Trophoblast cell (in vitro differentiated cells and primary cell): ENCODE data around the gene CELSR2.

Experiments
- DNase-seq, 2 donors: peaks; one replicate each; pipeline ENCODE4 v3.0.0-alpha.2; 2016
- H2AFZ ChIP-seq: 2 replicates; pipeline ENCODE4 v1.6.1; 2013; ENCODE audit warnings: low read length, moderate library complexity, mild to moderate bottlenecking; ENCODE audit not compliant: insufficient read depth, poor library complexity
- H2AK5ac ChIP-seq: 2 replicates; pipeline ENCODE4 v1.6.1; 2013; ENCODE audit warnings: mild to moderate bottlenecking, low read length
- H2BK120ac ChIP-seq: 2 replicates; pipeline ENCODE4 v1.6.1; 2013; ENCODE audit warnings: low read length, mild to moderate bottlenecking, moderate library complexity; ENCODE audit not compliant: insufficient read depth, poor library complexity
- H2BK12ac ChIP-seq: 2 replicates; pipeline ENCODE4 v1.6.1; 2013; ENCODE audit warnings: mild to moderate bottlenecking, low read length, moderate library complexity
- H2BK5ac ChIP-seq: 2 replicates; pipeline ENCODE4 v1.6.1; 2013; ENCODE audit warnings: low read length, low read depth, moderate library complexity, mild to moderate bottlenecking; ENCODE audit not compliant: poor library complexity
- H3K14ac ChIP-seq: 2 replicates; pipeline ENCODE4 v1.6.1; 2013; ENCODE audit warnings: mild to moderate bottlenecking, low read length
- H3K18ac ChIP-seq: 2 replicates; pipeline ENCODE4 v1.6.1; 2013; ENCODE audit warnings: mild to moderate bottlenecking, low read length
- H3K23ac ChIP-seq: 2 replicates; pipeline ENCODE4 v1.6.1; 2013; ENCODE audit warnings: low read length
- H3K27ac ChIP-seq: 2 replicates; pipeline ENCODE4 v1.5.1; 2013; ENCODE audit warnings: low read depth, mild to moderate bottlenecking, inconsistent platforms, low read length, moderate library complexity
- H3K27me3 ChIP-seq: 2 replicates; pipeline ENCODE4 v1.6.1; 2013; ENCODE audit warnings: inconsistent platforms, mild to moderate bottlenecking, low read length, moderate library complexity; ENCODE audit not compliant: insufficient read depth
- H3K36me3 ChIP-seq, 2 experiments: 1 replicate in 1 of 2; 2 replicates in 1 of 2; pipeline ENCODE4 v1.6.1; 2013; ENCODE audit warnings: low read length in 2 of 2, mild to moderate bottlenecking in 2 of 2, moderate library complexity in 1 of 2; ENCODE audit not compliant: insufficient read depth in 2 of 2, control insufficient read depth in 1 of 2
- H3K4ac ChIP-seq: 2 replicates; pipeline ENCODE4 v1.6.1; 2013; ENCODE audit warnings: low read depth, mild to moderate bottlenecking, low read length, moderate library complexity
- H3K4me1 ChIP-seq, 2 experiments: 1 replicate in 1 of 2; 2 replicates in 1 of 2; pipeline ENCODE4 v1.6.1; 2013; ENCODE audit warnings: low read length in 2 of 2, mild to moderate bottlenecking in 2 of 2, moderate library complexity in 1 of 2; ENCODE audit not compliant: insufficient read depth in 2 of 2, control insufficient read depth in 1 of 2
- H3K4me2 ChIP-seq: 2 replicates; pipeline ENCODE4 v1.6.1; 2013; ENCODE audit warnings: inconsistent platforms, mild to moderate bottlenecking, low read length, moderate library complexity
- H3K4me3 ChIP-seq: 2 replicates; pipeline ENCODE4 v1.5.1; 2013; ENCODE audit warnings: mild to moderate bottlenecking, low read depth, low read length, inconsistent platforms
- H3K79me1 ChIP-seq: one replicate; pipeline ENCODE4 v1.6.1; 2013; ENCODE audit warnings: low read length
- H3K79me2 ChIP-seq: 2 replicates; pipeline ENCODE4 v1.6.1; 2013; ENCODE audit warnings: low read length, mild to moderate bottlenecking; ENCODE audit not compliant: control insufficient read depth, insufficient read depth, poor library complexity
- H3K9ac ChIP-seq: 2 replicates; pipeline ENCODE4 v1.6.1; 2013; ENCODE audit warnings: mild to moderate bottlenecking, low read length
- H3K9me3 ChIP-seq: 2 replicates; pipeline ENCODE4 v1.6.1; 2013; ENCODE audit warnings: low read depth, mild to moderate bottlenecking, control low read depth, inconsistent platforms, low read length; ENCODE audit not compliant: insufficient read depth
- H4K12ac ChIP-seq: 2 replicates; pipeline ENCODE4 v1.6.1; 2013; ENCODE audit warnings: low read depth, mild to moderate bottlenecking, low read length, moderate library complexity
- H4K8ac ChIP-seq: 2 replicates; pipeline ENCODE4 v1.6.1; 2013; ENCODE audit warnings: low read depth, mild to moderate bottlenecking, low read length, moderate library complexity
- H4K91ac ChIP-seq: one replicate; pipeline ENCODE4 v1.6.1; 2013; ENCODE audit warnings: low read depth, mild to moderate bottlenecking, low read length, moderate library complexity
- WGBS: extraction: QIAGEN DNeasy Blood & Tissue Kit; methylation state at CpG from one replicate; pipeline ENCODE4 v1.1.7; 2013; ENCODE audit warnings: missing lambda C conversion rate; ENCODE audit not compliant: insufficient read length, insufficient coverage; ENCODE audit errors: extremely low coverage; 5-methylcytosine and 5-hydroxymethylcytosine counted together

Gene CELSR2

DNA sequence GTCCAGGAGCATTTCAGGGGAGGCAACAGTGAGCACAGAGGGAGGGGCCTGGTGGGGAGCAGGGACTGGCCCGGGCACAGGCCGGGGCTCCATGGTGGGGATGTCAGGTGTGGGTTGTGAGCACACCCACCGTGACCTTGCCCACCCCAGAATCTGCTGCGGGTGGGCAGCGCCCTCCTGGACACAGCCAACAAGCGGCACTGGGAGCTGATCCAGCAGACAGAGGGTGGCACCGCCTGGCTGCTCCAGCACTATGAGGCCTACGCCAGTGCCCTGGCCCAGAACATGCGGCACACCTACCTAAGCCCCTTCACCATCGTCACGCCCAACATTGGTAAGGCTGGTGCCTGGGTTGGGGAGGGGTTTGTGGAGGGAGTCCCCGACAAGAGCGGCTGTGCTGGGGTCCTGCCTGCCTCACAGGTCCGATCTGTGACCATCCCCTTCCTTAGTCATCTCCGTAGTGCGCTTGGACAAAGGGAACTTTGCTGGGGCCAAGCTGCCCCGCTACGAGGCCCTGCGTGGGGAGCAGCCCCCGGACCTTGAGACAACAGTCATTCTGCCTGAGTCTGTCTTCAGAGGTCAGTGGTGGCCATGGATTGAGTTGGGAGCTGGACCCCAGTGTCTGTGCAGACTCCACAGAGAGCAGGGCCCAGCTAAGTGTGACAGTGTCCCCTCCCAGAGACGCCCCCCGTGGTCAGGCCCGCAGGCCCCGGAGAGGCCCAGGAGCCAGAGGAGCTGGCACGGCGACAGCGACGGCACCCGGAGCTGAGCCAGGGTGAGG is 19.3 kb downstream of the CELSR2 start:
- Histone ChIP-seq H2BK120ac (no peak overlapping the region), H3K9me3 (peaks cover 14% of the 10 kb centered on the region), H4K12ac (no peak overlapping the region), H3K79me2 (no peaks in the 10 kb centered on the region), H3K14ac (no peak overlapping the region), H2BK12ac (no peak overlapping the region), H3K79me1 (peaks cover 19% of the 10 kb centered on the region), H4K91ac (no peak overlapping the region), H3K27ac (no peak overlapping the region), H3K4me3 (no peak overlapping the region), H3K4me1 (peaks cover 15 to 22% of the 10 kb centered on the region in 2 experiments), H2BK5ac (no peak overlapping the region), H3K9ac (no peak overlapping the region), H2AK5ac (no peak overlapping the region), H3K23ac (no peak overlapping the region), H3K18ac (no peak overlapping the region), H2AFZ (no peak overlapping the region), H3K4ac (no peak overlapping the region), H3K4me2 (no peak overlapping the region), H3K27me3 (no peaks in the 10 kb centered on the region), H4K8ac (no peak overlapping the region), H3K36me3 (peaks cover 76 to 79% of the 10 kb centered on the region in 2 experiments)
- no CpG with 5 or more reads among the region's 29 CpGs for WGBS
- no peak for DNase-seq

- H3K23ac ChIP-seq = no peak overlapping the region
- no peak overlapping the region for H3K18ac ChIP-seq
- H2BK12ac ChIP-seq = no peak overlapping the region
- H3K79me2 ChIP-seq = peaks cover 3% of the 10 kb centered on the region
- no peak overlapping the region for H3K27ac ChIP-seq
- no peak overlapping the region for H4K91ac ChIP-seq
- H3K9me3 ChIP-seq = peaks cover 14% of the 10 kb centered on the region
- WGBS = no CpG with 5 or more reads among the region's 33 CpGs
- H4K8ac ChIP-seq = no peak overlapping the region
- H3K36me3 ChIP-seq = peaks cover 72 to 80% of the 10 kb centered on the region in 2 experiments
- no peak overlapping the region for H3K4me3 ChIP-seq
- H2AFZ ChIP-seq = no peak overlapping the region
- H3K9ac ChIP-seq = no peak overlapping the region
- H3K27me3 ChIP-seq = no peaks in the 10 kb centered on the region
- H3K4me2 ChIP-seq = no peak overlapping the region
- H2BK120ac ChIP-seq = no peak overlapping the region
- DNase-seq = no peak
- no peak overlapping the region for H2BK5ac ChIP-seq
- no peak overlapping the region for H4K12ac ChIP-seq
- peaks cover 27% of the 10 kb centered on the region for H3K79me1 ChIP-seq
- H3K4ac ChIP-seq = no peak overlapping the region
- H3K4me1 ChIP-seq = peaks cover 21 to 27% of the 10 kb centered on the region in 2 experiments
- H3K14ac ChIP-seq = no peak overlapping the region
- no peak overlapping the region for H2AK5ac ChIP-seq
Observed at GRCh38 chr1:109269212-109269980, 20.1 kb downstream of the CELSR2 start.

DNA sequence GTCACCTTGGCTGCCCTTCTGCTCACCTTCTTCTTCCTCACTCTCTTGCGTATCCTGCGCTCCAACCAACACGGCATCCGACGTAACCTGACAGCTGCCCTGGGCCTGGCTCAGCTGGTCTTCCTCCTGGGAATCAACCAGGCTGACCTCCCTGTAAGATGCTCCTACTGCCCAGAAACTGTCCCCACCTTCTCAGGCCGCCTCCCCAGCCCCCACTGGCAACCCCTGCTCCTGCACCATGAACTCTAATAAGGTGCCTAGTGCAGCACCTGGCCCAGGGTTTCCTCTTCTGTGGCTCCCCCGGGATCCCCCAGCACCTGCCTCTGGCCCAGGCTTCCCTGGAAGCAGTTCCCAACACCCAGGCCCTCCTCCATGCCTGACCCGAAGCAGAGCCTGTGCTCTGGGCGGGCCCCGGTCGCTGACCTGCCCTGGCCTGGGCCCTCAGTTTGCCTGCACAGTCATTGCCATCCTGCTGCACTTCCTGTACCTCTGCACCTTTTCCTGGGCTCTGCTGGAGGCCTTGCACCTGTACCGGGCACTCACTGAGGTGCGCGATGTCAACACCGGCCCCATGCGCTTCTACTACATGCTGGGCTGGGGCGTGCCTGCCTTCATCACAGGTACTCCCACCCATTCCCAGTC is 20.8 kb downstream of the CELSR2 start:
- Histone ChIP-seq H4K12ac (no peak overlapping the region), H2AK5ac (no peak overlapping the region), H3K4me1 (peaks cover 23 to 31% of the 10 kb centered on the region in 2 experiments), H4K91ac (no peak overlapping the region), H3K4me2 (no peak overlapping the region), H3K4ac (no peak overlapping the region), H3K9me3 (peaks cover 14% of the 10 kb centered on the region), H3K4me3 (no peak overlapping the region), H3K9ac (no peak overlapping the region), H2BK5ac (no peak overlapping the region), H3K36me3 (peaks cover 65 to 72% of the 10 kb centered on the region in 2 experiments), H3K23ac (no peak overlapping the region), H3K18ac (no peak overlapping the region), H2BK12ac (no peak overlapping the region), H3K14ac (no peak overlapping the region), H3K79me2 (peaks cover 4% of the 10 kb centered on the region), H4K8ac (no peak overlapping the region), H3K27me3 (no peaks in the 10 kb centered on the region), H3K79me1 (peaks cover 32% of the 10 kb centered on the region), H2BK120ac (no peak overlapping the region), H3K27ac (no peak overlapping the region), H2AFZ (no peak overlapping the region)
- no CpG with 5 or more reads among the region's 17 CpGs for WGBS
- no peak for DNase-seq

DNA sequence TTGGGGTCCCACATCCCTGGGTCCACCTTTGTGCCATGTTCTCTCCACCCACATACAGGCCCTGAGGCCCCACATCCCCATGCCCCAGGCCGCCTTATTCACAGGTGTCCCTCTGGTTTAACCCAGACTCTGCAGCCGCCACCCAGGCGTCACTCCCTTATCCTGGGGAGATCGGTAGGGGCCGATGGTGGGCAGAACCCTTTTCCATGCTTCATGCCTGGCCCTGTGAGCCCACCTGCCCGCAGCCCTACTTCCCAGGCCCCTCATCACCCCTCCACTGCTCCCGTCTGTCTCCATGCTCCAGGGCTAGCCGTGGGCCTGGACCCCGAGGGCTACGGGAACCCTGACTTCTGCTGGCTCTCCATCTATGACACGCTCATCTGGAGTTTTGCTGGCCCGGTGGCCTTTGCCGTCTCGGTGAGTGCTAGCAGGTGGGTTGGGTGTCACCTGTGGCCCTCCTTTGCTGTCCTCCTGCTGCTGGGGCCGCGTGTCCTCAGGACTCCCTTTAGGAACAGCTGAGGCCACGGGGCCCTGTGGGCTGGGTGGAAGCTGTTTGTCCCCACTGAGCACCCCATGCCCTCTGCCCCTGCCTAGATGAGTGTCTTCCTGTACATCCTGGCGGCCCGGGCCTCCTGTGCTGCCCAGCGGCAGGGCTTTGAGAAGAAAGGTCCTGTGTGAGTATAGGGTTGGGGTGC is 21.4 kb downstream of the CELSR2 start:
- H3K4me1 ChIP-seq = peaks cover 26 to 34% of the 10 kb centered on the region in 2 experiments
- no peak overlapping the region for H4K91ac ChIP-seq
- no peak overlapping the region for H3K4me3 ChIP-seq
- H2BK12ac ChIP-seq = no peak overlapping the region
- H3K9me3 ChIP-seq = peaks cover 14% of the 10 kb centered on the region
- no peak overlapping the region for H2AFZ ChIP-seq
- no peak overlapping the region for H4K8ac ChIP-seq
- H3K4ac ChIP-seq = no peak overlapping the region
- no peak overlapping the region for H3K23ac ChIP-seq
- no peak overlapping the region for H3K27ac ChIP-seq
- no peak overlapping the region for H2BK120ac ChIP-seq
- no peak overlapping the region for H2BK5ac ChIP-seq
- H4K12ac ChIP-seq = no peak overlapping the region
- WGBS = no CpG with 5 or more reads among the region's 20 CpGs
- peaks cover 58 to 66% of the 10 kb centered on the region in 2 experiments for H3K36me3 ChIP-seq
- H3K14ac ChIP-seq = no peak overlapping the region
- no peaks in the 10 kb centered on the region for H3K27me3 ChIP-seq
- peaks cover 36% of the 10 kb centered on the region for H3K79me1 ChIP-seq
- no peak overlapping the region for H2AK5ac ChIP-seq
- H3K9ac ChIP-seq = no peak overlapping the region
- H3K18ac ChIP-seq = no peak overlapping the region
- DNase-seq = no peak
- no peak overlapping the region for H3K4me2 ChIP-seq
- peaks cover 4% of the 10 kb centered on the region for H3K79me2 ChIP-seq
